ENCODE measurements around the gene STX8.

STX8 gene

DNA sequence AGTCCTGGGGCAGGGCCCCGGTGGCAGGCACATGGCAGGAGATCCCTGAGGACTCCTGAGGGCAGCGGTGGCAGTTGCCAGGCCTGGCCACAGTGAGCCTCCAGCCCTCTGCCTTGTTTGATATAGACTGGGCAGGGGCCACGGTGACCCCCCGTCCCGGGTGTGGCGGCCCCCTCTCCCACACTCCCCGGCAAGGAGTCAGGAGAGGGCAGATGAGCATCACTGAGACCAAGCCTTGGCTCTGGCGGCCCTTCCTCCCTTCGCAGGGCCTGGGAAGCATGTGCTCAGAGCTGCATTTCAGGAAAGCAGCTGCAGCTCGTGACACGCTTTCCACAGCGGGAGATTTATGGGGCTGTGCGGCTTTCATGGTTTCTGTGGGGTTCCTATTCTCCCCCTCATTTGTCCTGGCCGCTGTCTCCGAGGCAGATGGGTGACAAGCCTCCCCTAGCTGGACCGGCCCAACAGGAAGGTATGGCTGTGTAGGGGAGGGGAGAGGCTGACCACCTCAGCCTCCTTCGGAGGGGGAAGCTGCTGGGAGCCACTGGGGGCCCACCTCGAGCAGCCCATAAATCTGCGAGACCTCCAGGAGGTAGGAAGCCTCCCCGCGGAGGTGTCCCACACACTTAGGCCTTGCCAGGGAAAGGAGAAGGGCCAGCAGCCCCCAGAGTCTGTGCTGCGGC is 342.9 kb downstream of the STX8 start:
- Histone ChIP-seq H3K9me3 (ENCODE audit: severe bottlenecking) (no peaks in the 10 kb centered on the region), H3K27ac (no peak overlapping the region), H3K27me3 (ENCODE audit: insufficient read depth, low read depth, severe bottlenecking) (no peaks in the 10 kb centered on the region), H3K4me3 (ENCODE audit: low read depth, low read length) (no peak overlapping the region), H3K36me3 (no peaks in the 10 kb centered on the region)
- DNase-seq, result no peak
- no peak for TF ChIP-seq CTCF (IDR thresholded peaks at IDR 0.05; ENCODE audit: low read depth, low read length)

- no peak for TF ChIP-seq CTCF (IDR thresholded peaks at IDR 0.05; ENCODE audit: low read depth, low read length)
- Histone ChIP-seq H3K4me3 (ENCODE audit: low read depth, low read length) (no peak overlapping the region), H3K36me3 (no peaks in the 10 kb centered on the region), H3K9me3 (ENCODE audit: severe bottlenecking) (no peaks in the 10 kb centered on the region), H3K27ac (no peak overlapping the region), H3K27me3 (ENCODE audit: insufficient read depth, low read depth, severe bottlenecking) (no peaks in the 10 kb centered on the region)
- DNase-seq, result no peak
These were observed 343.5 kb downstream of the STX8 start for GRCh38 chr17:9232155-9232475.

- no peaks in the 10 kb centered on the region for H3K27me3 ChIP-seq (ENCODE audit: insufficient read depth, low read depth, severe bottlenecking)
- TF ChIP-seq CTCF (IDR thresholded peaks at IDR 0.05; ENCODE audit: low read depth, low read length), result no peak
- no peak for DNase-seq
- no peak overlapping the region for H3K4me3 ChIP-seq (ENCODE audit: low read depth, low read length)
- no peak overlapping the region for H3K27ac ChIP-seq
- no peaks in the 10 kb centered on the region for H3K9me3 ChIP-seq (ENCODE audit: severe bottlenecking)
- no peaks in the 10 kb centered on the region for H3K36me3 ChIP-seq
These were observed 344.0 kb downstream of the STX8 start for GRCh38 chr17:9231449-9232154.

DNA sequence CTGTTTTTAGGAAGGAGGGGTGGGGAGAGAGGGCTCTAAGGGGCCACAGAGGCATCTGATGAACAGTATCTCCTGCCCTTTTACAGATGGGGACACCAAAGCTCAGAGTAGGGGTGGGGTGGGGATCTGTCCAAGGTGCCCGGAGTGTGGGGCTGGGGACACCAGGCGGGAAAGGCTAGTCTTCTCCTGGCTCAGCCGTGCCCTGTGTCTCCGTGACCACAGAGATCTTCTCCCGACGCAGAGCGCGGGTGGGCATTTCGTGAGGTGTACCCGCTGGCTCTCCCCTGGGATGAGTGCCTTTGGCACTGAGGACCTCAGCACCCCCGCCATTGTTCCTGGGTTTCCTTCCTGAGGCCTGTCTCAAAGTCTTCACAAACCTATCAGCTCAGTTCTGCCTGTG is 344.8 kb downstream of the STX8 start:
- DNase-seq, result no peak
- Histone ChIP-seq H3K9me3 (ENCODE audit: severe bottlenecking) (no peaks in the 10 kb centered on the region), H3K4me3 (ENCODE audit: low read depth, low read length) (no peak overlapping the region), H3K36me3 (no peaks in the 10 kb centered on the region), H3K27ac (no peak overlapping the region), H3K27me3 (ENCODE audit: insufficient read depth, low read depth, severe bottlenecking) (no peaks in the 10 kb centered on the region)
- no peak for TF ChIP-seq CTCF (IDR thresholded peaks at IDR 0.05; ENCODE audit: low read depth, low read length)

DNA sequence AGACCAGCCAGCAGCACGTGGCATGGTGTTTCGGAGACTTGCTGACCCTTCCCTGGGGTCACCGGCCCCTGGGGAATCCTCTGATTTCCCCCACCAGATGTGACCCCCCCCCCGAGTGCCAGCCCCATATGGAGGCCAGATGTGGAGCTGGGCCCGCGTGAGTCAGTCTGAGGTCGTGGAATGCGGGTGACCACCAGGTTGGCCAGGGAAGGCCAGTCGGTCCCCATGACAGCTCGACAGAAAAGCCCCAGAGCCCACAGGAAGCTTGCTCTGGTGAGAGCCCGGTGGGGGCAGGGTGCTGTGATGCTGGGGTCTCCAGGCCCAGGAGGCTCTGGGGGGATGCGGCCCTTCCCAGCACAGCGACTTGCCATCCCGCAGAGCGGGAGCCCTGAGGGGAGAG is 345.3 kb downstream of the STX8 start:
- TF ChIP-seq CTCF (IDR thresholded peaks at IDR 0.05; ENCODE audit: low read depth, low read length), result no peak
- Histone ChIP-seq H3K27ac (no peak overlapping the region), H3K4me3 (ENCODE audit: low read depth, low read length) (no peak overlapping the region), H3K9me3 (ENCODE audit: severe bottlenecking) (no peaks in the 10 kb centered on the region), H3K27me3 (ENCODE audit: insufficient read depth, low read depth, severe bottlenecking) (no peaks in the 10 kb centered on the region), H3K36me3 (no peaks in the 10 kb centered on the region)
- no peak for DNase-seq

DNA sequence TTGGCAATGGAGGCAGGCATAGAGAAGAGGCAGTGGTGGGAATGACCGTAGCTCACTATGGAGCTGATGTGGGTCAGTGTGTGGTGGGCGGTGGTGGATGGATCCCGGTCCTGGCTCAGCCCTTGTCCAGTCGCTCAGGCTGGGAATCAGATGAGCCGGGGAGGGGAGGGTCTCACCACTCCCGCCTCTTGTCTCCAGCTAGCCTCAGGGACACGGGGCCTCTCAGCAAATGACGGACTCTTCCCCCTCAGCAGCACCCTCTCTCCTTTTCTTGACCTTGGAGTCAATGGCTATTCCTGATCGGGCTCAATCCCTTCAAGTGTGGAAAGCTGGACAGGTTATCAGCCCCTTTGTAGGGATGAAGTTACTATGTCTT is 345.8 kb downstream of the STX8 start:
- Histone ChIP-seq H3K27me3 (ENCODE audit: insufficient read depth, low read depth, severe bottlenecking) (no peaks in the 10 kb centered on the region), H3K27ac (no peak overlapping the region), H3K36me3 (no peaks in the 10 kb centered on the region), H3K4me3 (ENCODE audit: low read depth, low read length) (no peak overlapping the region), H3K9me3 (ENCODE audit: severe bottlenecking) (no peaks in the 10 kb centered on the region)
- TF ChIP-seq CTCF (IDR thresholded peaks at IDR 0.05; ENCODE audit: low read depth, low read length), result no peak
- no peak for DNase-seq

All from WERI-Rb-1 (cell line).